Measurements from ENCODE around the gene SLC5A11.
"Not testable (repeated sequence)": the region's sequence is repeated elsewhere in the genome, so short reads cannot be mapped to it uniquely, and the experiment has no call there.

Gene SLC5A11

GRCh38 chr16:24863582-24864437 is 18.0 kb downstream of the SLC5A11 start:
- no peak for DNase-seq

- DNase-seq, result no peak
Observed at GRCh38 chr16:24869033-24869432, 23.3 kb downstream of the SLC5A11 start.

GRCh38 chr16:24871891-24872290 is 26.1 kb downstream of the SLC5A11 start:
- DNase-seq, result no peak

GRCh38 chr16:24873028-24873427 is 27.3 kb downstream of the SLC5A11 start:
- no peak for DNase-seq

DNA sequence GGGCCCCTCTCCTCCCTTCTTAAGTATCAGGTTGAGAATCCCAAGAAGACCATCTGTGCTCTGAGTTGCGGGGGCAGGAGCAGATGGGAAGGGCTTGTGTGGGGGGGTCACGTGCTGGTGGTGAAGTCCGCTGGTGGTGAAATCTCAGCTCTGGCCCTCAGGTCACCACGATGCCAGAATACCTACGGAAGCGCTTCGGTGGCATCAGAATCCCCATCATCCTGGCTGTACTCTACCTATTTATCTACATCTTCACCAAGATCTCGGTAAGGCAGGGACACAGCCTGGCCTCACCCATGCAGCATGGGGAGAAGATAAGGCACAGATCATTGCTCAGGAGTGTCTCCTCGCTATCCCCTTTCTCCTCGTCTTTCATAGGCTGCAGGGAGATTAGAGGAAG is 29.7 kb downstream of the SLC5A11 start:
- no peak for DNase-seq

GRCh38 chr16:24876231-24876630 is 30.5 kb downstream of the SLC5A11 start:
- DNase-seq, result no peak

DNA sequence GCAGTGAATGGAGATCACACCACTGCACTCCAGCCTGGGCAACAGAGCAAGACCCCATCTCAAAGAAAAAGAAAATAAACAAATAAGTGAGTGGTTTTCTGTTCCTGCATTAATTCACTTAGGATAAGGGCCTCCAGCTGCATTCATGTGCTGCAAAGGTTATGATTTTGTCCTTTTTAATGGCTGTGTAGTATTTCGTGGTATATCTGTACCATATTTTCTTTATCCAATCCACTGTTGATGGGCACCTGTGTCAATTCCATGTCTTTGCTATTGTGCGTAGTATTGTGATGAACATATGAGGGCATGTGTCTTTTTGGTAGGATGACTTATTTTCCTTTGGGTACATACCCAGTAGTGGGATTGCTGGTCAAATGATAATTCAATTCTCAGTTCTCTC is 33.9 kb downstream of the SLC5A11 start:
- DNase-seq, result no peak

- no peak for DNase-seq
Observed at GRCh38 chr16:24883714-24884151, 38.0 kb downstream of the SLC5A11 start.

- no peak for DNase-seq
Observed at GRCh38 chr16:24887472-24887871, 41.7 kb downstream of the SLC5A11 start.

- no peak for DNase-seq
Observed at GRCh38 chr16:24890746-24891145, 45.0 kb downstream of the SLC5A11 start.

DNA sequence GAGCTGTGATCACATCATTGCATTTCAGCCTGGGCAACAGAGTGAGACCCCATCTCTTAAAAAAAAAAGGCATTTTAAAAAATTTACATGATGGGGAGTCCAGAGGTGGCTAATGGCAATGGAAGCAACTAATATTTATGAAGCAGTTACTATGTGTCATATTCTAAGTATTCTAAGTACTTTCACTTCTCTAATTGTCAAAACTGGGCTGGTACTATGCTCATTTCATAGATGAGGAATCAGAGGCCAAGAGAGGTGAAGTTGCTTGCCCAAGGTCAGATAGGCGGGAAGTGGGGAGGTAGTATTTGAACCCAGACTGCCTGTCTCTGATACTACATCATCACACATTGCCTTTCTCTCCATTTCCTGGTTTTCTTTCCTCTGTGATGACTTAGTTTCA is 50.7 kb downstream of the SLC5A11 start:
- no peak for DNase-seq

- DNase-seq, result not testable (repeated sequence)
Observed at GRCh38 chr16:24897522-24897921, 51.8 kb downstream of the SLC5A11 start.

- no peak for DNase-seq
Observed at GRCh38 chr16:24900230-24900629, 54.5 kb downstream of the SLC5A11 start.

DNA sequence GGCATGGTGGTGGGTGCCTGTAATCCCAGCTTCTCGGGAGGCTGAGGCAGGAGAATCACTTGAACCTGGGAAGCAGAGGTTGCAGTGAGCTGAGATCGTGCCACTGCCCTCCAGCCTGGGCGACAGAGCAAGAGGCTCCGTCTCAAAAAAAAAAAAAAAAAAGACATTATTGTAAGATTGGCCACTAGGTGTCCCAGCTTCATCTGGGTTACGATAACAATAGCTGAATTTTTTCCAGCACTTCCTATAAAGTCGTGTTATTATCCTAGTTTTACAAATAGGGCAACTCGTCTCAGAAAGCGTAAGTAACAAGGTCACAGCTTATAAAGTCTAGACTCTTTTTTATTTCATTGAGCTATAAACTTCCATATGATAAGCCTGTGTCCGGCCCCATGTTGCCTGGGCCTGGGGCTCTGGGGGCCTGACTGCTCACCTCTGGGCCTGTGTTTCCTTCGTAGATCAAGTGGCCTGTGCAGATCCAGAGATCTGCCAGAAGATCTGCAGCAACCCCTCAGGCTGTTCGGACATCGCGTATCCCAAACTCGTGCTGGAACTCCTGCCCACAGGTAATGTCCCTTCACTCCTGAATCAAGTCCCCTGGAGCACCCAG is 60.5 kb downstream of the SLC5A11 start:
- no peak for DNase-seq

GRCh38 chr16:24906901-24907300 is 61.1 kb downstream of the SLC5A11 start:
- DNase-seq, result no peak

- DNase-seq, result no peak
Observed at GRCh38 chr16:24908716-24909115, 63.0 kb downstream of the SLC5A11 start.

DNA sequence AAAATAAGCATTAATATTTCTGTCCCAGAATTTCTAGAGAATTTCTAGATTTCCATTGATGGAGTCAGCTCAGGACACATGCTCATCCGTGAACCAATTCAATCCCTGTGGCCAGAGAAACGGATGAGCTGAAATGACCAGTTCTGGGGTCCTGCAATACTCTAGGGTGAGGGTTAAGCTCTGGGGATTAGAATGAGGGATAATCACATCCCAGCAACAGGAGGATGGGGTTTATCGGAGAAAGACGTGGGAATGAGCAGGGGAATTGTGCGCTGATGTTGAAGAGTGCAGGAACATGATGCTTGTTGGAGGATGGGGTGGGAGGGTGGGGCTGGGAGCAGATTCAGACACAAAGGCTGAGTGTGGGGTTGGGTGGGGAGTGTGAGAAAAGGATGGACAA is 64.1 kb downstream of the SLC5A11 start:
- no peak for DNase-seq

DNA sequence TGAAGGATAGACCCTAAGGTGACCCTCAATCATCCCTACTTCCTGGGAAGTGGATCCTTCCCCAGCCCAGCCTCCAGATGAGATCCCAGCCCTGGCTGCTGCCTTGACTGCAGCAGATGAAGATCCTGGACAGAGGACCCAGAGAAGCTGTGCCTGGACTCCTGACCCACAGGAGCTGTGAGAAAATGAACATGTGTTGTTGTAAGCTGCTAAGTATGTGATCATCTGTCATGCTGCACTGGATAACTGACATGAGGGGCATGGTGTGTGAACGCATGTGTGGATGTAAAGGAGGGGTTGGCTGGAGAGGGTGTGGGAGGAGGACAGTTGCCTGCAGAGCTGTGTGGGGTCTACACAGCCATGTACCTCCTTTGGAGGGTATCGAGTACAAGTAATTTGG is 69.3 kb downstream of the SLC5A11 start:
- DNase-seq, result no peak

GRCh38 chr16:24915576-24915975 is 69.8 kb downstream of the SLC5A11 start:
- DNase-seq, result no peak

DNA sequence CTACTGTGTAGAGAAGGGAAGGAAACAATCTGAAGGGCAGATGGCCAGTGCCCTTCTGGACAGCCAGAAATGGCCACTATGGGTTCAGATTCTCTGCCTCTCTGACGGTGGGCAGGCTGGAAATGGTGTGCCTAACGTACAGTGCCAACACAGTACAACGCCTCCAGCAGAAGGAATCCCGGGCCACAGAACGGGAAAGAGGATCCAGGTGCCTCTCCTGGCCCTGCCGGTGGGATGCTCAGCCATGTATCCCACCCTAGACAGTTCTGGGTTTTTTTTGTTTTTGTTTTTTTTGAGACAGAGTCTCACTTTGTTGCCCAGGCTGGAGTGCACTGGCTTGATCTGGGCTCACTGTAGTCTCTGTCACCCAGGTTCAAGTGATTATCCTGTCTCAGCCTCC is 71.5 kb downstream of the SLC5A11 start:
- no peak for DNase-seq

DNA sequence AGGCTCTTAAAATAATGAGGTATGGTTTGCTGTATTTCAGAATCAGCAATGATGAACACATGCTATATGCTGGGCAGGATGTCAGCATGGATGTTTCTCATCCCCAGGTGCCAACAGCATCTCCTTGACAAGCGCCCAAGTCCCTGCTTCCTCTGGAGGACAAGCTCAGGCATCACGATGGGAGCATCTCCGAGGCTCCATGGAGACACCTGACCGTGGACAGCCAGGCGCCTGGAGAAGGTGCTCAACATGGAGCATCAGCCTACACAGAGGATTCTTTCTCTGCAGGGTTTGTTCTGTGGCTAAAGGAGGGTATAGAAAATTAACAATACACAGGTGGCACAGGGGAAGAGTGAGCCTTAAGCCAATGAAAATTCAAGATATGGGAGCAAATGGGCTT is 72.1 kb downstream of the SLC5A11 start:
- DNase-seq, result no peak

DNA sequence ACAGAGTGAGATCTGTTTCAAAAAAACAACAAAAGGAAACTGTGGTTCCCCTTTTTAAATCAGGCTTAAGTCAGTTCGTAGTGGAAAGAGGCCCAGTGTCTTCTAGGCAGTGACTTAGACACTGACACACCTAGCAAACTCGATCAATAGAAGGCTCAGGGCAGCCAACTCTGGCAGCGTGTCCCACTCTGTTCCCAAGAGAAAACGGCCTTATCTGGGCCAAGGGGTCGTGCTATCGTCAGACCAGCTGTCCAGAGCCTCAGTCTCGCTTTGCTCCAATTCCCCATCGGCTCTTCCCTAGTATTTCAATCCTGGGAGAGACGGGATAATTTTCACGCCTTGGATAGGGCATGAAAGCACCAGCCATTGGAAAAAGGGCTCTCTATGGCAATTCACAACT is 72.9 kb downstream of the SLC5A11 start:
- no peak for DNase-seq

- DNase-seq, result no peak
Observed at GRCh38 chr16:24919536-24919935, 73.8 kb downstream of the SLC5A11 start.

DNA sequence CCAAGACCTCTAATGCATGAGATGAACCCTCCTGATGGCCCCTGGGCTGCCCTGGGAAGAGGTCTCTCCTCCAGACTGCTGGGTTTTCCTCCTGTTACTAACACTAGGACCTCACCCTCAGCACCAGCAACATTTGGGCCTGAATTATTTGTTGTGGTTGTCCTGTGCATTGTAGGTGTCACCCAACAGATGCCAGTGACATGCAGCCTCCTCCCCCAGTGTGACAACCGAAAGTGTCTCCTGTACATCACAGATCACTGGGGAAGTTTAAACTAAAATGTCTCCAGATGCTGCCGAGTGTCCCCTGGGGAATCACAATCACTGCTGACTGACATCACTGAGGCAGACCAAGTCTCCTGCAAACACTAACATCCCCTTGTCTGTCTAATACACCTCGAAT is 74.8 kb downstream of the SLC5A11 start:
- DNase-seq, result no peak

DNA sequence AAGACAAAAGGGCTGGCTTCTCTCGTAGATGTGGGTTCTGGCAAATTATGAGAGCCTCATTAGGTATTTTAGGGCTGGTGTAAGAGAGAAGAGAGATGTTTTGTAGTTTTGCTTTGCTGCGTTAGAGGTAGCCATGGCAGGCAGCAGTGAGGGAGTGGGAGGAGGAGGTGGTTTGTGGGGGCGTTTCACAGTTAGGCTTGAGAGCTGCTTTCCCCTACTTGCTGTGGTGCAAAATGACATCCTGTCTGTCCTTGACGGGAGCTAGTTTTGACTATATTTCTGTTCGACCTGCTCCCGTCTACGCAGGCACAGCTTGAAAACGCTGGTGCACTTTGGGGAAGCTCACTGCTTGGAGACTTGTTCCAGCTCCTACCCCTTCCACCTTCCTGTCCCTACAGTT is 75.5 kb downstream of the SLC5A11 start:
- no peak for DNase-seq

All from femur (tissue), 1 donor.